Transverse colon (tissue), 1 donor: Measurements from ENCODE around the gene CAPN15.

Source experiments
- EP300 ChIP-seq: sonication (generic); formaldehyde crosslinking; IDR thresholded peaks from one replicate; pipeline ENCODE4 v1.6.1; 2017; ENCODE audit warnings: antibody characterized with exemption, low read depth
- POLR2A ChIP-seq: fragments of 450-650 bp; IDR thresholded peaks from one replicate; pipeline ENCODE4 v1.6.1; 2016; ENCODE audit warnings: antibody characterized with exemption, mild to moderate bottlenecking, moderate library complexity

- no peak for TF ChIP-seq POLR2A
- TF ChIP-seq EP300: no peak
Observed at GRCh38 chr16:586645-587590, 59.4 kb downstream of the CAPN15 start.
